GM19438 (cell line): ENCODE measurements around the gene XG.
"Not testable (repeated sequence)": the region's sequence is repeated elsewhere in the genome, so short reads cannot be mapped to it uniquely, and the experiment has no call there.

Experiments
- ATAC-seq: cut with Tn5 transposase; IDR thresholded peaks from one replicate; pipeline ENCODE4 v1.9.1; 2021; ENCODE audit warnings: low read depth; ENCODE audit not compliant: unreplicated experiment

Gene XG, protein sequence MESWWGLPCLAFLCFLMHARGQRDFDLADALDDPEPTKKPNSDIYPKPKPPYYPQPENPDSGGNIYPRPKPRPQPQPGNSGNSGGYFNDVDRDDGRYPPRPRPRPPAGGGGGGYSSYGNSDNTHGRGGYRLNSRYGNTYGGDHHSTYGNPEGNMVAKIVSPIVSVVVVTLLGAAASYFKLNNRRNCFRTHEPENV

DNA sequence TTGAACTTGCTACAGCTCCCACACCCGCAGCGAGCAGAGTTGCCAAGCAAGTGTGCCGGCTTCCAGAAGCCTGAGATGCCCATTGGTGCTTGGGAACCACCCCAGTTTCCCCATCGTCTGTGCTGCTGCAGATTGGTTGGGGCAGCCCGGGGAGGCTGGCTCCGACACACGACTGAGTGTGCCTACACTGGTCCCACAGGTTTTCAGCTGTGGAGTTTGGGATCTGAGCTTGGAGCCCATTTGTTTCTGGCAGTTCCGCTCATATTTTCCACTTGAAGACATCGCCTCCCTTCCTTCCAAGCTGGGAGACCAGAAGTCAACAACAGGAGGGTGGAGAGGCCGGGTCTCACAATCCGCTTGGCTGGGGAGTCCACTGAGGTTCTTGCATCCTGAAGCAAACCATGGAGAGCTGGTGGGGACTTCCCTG lies at the start of gene XG:
XG (plus strand) TSS at position 167 of the 427 bp plus-strand sequence; CDS start at position 402, 235 bp downstream.
- not testable (repeated sequence) for ATAC-seq

GRCh38 chrX:2703991-2704369 lies 47.9 kb upstream of the XG start:
- ATAC-seq: no peak

DNA sequence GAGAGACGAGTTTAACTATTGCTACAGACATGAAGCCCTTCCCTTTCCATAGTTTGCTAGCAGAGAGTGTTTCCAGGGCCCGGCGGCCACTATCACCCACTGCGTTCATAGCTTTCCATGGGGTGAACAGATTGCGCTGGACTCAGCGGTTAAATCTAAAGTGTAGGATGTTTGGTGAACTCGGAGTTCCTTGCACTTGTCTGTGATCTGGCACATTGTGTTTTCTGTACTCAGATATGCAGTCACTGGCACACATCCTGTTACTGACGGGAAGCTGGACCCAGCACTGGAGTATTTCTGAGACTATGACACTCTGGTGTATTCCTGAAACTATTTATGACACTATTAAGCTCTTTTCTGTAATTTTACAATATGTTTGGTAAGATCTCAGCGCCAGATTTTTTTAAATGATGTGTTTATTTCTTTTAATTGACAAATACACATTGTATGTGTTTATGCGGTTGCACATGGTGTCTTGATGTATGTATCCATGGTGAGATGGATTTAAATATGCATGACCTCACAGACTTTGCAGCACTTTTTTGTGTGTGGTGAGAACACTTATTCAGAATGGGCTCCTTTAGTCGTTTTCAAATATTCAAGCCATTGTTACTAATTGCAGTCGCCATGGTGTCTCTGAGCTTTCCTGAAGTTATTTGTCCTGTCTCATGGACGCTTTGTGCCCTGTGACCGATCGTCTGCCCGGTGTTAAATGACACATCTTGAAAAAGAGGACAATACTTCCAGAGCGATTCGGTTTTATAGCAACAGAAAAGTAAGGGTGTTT lies 46.6 kb upstream of the XG start:
- no peak for ATAC-seq

DNA sequence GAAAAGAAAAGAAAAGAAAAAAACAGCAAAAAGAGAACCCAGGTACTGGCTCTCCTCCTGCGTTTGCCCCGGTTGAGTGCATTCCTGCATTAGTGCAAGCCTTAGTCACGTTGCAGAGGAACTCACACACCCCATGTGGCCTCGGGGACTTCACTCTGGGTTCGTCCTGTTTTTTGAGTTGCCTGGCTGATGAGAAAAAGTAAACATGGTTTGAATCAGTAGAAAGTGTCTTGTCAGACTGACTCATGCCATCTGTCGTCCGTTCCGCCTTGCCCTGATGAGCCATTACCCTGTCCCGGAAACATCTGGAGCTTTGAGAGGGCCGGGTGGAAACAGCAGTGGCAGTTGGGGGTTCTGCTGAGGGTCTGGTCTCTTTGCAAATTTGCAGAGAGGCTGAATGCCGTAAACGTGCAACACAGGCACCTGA lies 44.5 kb upstream of the XG start:
- ATAC-seq: peak; percentile 86

DNA sequence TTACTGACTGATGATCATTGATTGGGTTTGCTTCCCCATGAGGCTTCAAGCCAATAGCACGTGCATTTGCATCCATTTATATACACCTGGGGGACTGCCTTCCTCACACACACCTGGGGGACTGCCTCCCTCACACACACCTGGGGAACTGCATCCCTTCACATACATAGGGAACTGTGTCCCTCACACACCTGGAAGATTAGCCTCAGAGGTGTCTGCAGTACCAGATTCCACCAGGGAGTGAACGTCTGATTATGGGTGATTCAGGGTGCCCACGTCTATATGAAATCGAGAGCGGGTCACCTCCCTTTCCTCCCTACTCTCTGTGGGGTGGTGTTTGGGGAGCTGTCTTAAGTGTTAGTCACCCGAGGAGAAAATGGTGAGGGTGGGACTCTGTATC lies 43.8 kb upstream of the XG start:
- no peak for ATAC-seq

DNA sequence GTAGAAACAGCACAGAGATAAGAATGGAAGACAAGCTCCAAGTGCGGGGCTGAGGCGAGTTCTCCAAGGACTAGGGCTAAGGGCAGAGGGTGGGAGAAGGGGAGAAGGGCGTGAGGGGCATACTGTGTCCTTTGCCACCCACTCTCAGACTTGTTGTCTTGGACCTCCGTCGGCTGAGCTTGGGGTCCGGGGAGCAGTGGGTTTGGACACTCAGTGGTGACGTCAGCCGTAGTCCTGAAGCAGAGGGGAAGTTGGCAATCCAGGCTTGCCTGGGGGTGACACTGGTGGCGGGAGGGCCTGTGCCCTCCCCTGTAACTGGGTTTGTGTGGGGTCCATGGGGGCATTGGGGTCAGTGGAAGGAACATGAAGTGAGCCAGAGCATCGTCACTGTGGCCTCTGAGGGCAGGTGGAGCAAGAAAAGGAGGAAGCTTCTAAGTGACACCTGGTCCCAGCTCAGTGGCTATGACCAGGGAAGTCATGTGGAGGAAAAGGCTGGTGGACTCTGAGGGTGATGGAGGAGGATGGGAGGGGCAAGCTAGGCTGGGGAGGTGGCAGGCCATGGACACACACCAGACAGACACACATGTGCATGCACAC lies 43.1 kb upstream of the XG start:
- no peak for ATAC-seq

GRCh38 chrX:2709556-2709955 lies 42.3 kb upstream of the XG start:
- ATAC-seq: no peak

GRCh38 chrX:2710041-2710840 lies 41.6 kb upstream of the XG start:
- ATAC-seq: no peak

- ATAC-seq: no peak
Measured at GRCh38 chrX:2711441-2711840, 40.4 kb upstream of the XG start.

GRCh38 chrX:2712428-2712827 lies 39.4 kb upstream of the XG start:
- ATAC-seq: no peak

- ATAC-seq: no peak
Measured at GRCh38 chrX:2712890-2713840, 38.7 kb upstream of the XG start.

- ATAC-seq: no peak
Measured at GRCh38 chrX:2714551-2714950, 37.3 kb upstream of the XG start.

DNA sequence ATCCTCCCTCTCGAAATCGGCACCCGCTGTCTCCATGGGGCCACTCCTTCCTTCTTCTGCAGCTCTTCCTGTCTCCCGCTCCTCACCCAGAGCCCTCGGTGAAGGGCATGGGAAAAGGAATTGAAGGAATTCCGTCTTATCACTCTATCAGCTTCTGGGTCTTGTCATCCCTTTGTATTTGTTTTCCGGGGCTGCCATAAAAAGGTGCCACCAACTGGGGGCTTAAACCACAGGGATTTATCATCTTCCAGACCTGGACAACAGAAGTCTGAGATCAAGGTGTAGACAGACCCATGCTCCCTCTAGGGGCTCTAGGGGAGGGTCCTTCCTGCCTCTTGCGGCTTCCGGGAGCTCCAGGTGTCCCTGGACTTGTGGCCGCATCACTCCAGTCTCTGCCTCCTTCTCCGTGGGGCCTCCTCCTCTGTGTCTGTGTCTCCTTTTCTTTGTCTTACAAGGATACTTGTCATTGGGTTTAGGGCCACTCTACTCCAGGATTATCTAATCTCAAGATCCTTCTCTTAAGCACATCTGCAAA lies 36.7 kb upstream of the XG start:
- ATAC-seq: no peak

- ATAC-seq: no peak
Measured at GRCh38 chrX:2717312-2717711, 34.5 kb upstream of the XG start.

- no peak for ATAC-seq
Measured at GRCh38 chrX:2718821-2719220, 33.0 kb upstream of the XG start.

- ATAC-seq: no peak
Measured at GRCh38 chrX:2719774-2720447, 31.9 kb upstream of the XG start.

DNA sequence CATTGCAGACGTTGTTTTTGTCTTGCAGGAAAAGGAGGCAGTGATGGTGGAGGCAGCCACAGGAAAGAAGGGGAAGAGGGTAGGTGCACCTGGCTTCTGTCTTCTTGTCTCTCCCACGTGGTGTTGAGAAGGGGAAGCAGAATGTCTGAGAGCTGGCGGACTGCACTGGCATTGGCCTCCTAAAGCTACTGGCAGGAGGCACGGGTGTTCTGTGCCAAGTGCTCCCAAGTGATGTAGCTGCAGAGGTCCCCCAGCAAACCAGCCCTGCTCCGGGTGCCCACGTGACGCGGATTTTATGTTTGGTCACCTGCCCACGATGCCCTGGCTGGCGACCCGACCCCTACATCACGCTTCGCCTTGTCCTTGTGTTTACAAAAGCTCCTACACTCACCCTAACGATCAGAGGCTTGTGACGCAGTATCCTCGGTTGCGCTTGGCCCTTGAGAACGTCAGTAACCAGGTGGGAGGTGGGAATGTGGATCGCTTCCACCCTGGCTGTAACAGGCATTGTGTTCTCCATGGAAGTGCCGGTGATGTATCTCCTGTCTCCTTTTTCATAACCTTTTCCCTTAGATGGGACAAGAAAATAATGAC lies 28.5 kb upstream of the XG start:
- no peak for ATAC-seq

- not testable (repeated sequence) for ATAC-seq
Measured at GRCh38 chrX:2727264-2727663, 24.6 kb upstream of the XG start.

GRCh38 chrX:2732076-2732475 lies 19.8 kb upstream of the XG start:
- ATAC-seq: no peak
